ENCODE results near the gene GIPR. TPM values are rescaled to one million over a fixed set of nuclear protein-coding genes. Genes with fewer than 3 reads are reported as not detected.

The GIPR gene
- total RNA-seq, 4 donors from 2014 or later = not detected

GRCh38 chr19:45713141-45713540, 45.1 kb downstream of the GIPR start:
- in situ Hi-C loops (cut with MboI; ENCODE audit: low sequenced_read_pairs in 4 of 4) (no loop called here), intact Hi-C loops (cut with DNase I; ENCODE audit: low total_unique reads) (loop anchor here (10.0 kb wide), 2 partner anchors 288 to 908 kb away; partner anchors contain the start of genes BCAM and ERCC1)
- H3K4me1 ChIP-seq = peaks cover 8 to 13% of the 10 kb centered on the region in 2 donors
- no peak overlapping the region for H3K27ac ChIP-seq
- DNase-seq (no peak), ATAC-seq (no peak)
- TF ChIP-seq POLR2A (IDR thresholded peaks at IDR 0.05) (no peak), CTCF (IDR thresholded peaks at IDR 0.05 in 4 of 5, conservative IDR thresholded peaks at IDR 0.05 in 1 of 5) (no peak)
- H3K9me3 ChIP-seq = no peaks in the 10 kb centered on the region
- H3K36me3 ChIP-seq = peaks cover 0 to 6% of the 10 kb centered on the region in 2 donors
- H3K27me3 ChIP-seq = no peaks in the 10 kb centered on the region
- H3K4me3 ChIP-seq = no peak overlapping the region

GRCh38 chr19:45715139-45715538, 47.1 kb downstream of the GIPR start:
- ATAC-seq (no peak), DNase-seq (no peak)
- Histone ChIP-seq H3K27ac (no peak overlapping the region), H3K27me3 (no peaks in the 10 kb centered on the region), H3K9me3 (no peaks in the 10 kb centered on the region), H3K36me3 (peaks cover 0 to 6% of the 10 kb centered on the region in 2 donors), H3K4me1 (peaks cover 12 to 17% of the 10 kb centered on the region in 2 donors), H3K4me3 (no peak overlapping the region)
- TF ChIP-seq POLR2A (IDR thresholded peaks at IDR 0.05) = no peak
- TF ChIP-seq CTCF (IDR thresholded peaks at IDR 0.05 in 4 of 5, conservative IDR thresholded peaks at IDR 0.05 in 1 of 5) = no peak
- in situ Hi-C loops (cut with MboI; ENCODE audit: low sequenced_read_pairs in 4 of 4) (no loop called here), intact Hi-C loops (cut with DNase I; ENCODE audit: low total_unique reads) (loop anchor here (5.0 to 10.0 kb wide), 3 partner anchors 82 to 910 kb away; partner anchors contain the start of genes BCAM and ERCC1)

DNA sequence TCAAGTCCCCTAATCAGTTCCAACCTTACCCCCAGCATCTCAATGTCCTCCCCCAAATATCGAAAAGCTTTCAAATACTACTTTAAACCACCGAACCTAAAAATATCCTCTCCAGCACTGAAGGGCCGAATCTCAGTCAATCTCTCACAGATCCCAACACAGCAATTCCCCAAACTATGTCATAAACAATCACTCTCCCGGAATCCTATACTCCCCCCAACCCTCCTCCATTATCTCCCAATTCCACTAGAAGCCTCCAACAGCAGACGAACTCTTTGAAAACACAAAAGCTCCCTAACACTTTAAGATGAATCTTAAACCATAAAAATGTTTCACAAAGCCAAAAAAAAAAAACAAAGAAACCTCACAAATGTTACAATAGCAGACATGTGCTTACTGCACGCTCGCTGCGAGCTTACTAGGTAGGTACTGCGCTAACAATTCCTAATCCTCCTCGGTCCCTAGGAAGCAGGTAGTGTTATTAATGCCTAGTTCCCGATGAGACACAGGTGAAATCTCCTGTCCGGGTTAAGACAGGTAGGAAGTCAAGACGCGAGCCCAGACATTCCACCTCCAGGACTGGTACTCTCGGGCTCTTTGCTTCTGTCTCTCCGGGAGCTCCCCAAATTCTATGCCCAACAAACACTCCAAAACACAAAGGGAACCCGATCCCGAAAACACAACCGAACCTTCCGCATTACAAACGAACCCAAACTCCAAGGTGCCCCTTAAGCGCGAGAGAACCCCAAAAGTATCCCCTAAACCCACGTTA, 48.5 kb downstream of the GIPR start:
- H3K4me1 ChIP-seq = peaks cover 12 to 17% of the 10 kb centered on the region in 2 donors
- DNase-seq = peak in 1 of 2 donors; percentile 31
- peak overlapping the region; percentile 74 to 82 (median 76) for H3K4me3 ChIP-seq
- H3K9me3 ChIP-seq = no peaks in the 10 kb centered on the region
- no peaks in the 10 kb centered on the region for H3K27me3 ChIP-seq
- in situ Hi-C loops (cut with MboI; ENCODE audit: low sequenced_read_pairs in 4 of 4) (no loop called here), intact Hi-C loops (cut with DNase I; ENCODE audit: low total_unique reads) (loop anchor here (1.0 to 10.0 kb wide), 7 partner anchors 14 to 912 kb away; partner anchors contain the start of genes BCAM, ERCC1, FBXO46 and QPCTL)
- peak overlapping the region; percentile 88 to 95 (median 92) for H3K27ac ChIP-seq
- peak; percentile 9 to 15 for ATAC-seq
- TF ChIP-seq POLR2A (IDR thresholded peaks at IDR 0.05) (no peak), CTCF (IDR thresholded peaks at IDR 0.05 in 4 of 5, conservative IDR thresholded peaks at IDR 0.05 in 1 of 5) (no peak)
- peaks cover 0 to 5% of the 10 kb centered on the region in 2 donors for H3K36me3 ChIP-seq

DNA sequence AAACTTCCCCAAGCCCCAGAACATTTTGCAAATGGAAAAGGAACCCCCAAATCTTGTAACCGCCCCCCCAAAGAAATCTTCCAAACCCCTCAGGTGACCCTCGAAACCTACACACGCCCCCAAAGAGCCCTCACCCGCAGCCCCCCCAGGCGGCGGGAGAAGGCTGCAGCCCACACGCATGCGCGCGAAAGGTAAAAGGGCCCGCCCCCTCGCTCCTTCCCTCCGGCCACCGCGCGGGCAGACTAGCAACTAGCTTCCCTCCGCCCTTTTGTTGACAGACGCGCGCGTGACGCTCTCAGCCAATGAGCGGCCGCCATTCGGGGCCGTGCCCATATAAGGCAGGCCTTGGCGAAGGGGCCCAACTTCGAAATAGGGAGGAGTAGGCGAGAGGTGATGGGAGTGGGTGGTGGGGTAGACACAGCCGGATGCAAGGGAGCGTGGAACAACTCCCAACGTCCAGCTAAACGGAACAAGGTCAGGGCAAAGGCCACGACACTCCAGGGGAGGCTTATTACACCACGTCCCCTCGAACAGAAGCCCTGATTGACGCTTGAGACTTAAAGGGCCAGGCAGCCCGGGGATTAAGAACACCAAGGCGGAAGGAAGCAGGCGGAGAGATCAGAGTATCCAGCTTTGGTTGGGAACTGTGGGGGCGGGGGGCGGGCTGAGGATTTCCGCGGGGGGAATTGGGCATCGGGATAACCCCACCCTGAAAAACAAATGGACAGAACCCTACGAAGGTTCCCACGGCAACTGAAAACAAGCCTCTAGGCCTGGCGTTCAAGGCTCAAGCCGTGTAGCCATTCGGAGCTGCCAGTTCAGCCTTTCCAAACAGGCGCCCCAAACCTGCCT, 49.3 kb downstream of the GIPR start:
- Histone ChIP-seq H3K4me1 (peaks cover 12 to 17% of the 10 kb centered on the region in 2 donors), H3K27ac (peak overlapping the region; percentile 88 to 95 (median 92)), H3K27me3 (no peaks in the 10 kb centered on the region), H3K9me3 (no peaks in the 10 kb centered on the region), H3K4me3 (peak overlapping the region; percentile 74 to 82 (median 76)), H3K36me3 (no peaks in the 10 kb centered on the region)
- in situ Hi-C loops (cut with MboI; ENCODE audit: low sequenced_read_pairs in 4 of 4) (no loop called here), intact Hi-C loops (cut with DNase I; ENCODE audit: low total_unique reads) (loop anchor here (1.0 to 10.0 kb wide), 7 partner anchors 13 to 913 kb away; partner anchors contain the start of genes BCAM, ERCC1, FBXO46 and QPCTL)
- TF ChIP-seq CTCF (IDR thresholded peaks at IDR 0.05 in 4 of 5, conservative IDR thresholded peaks at IDR 0.05 in 1 of 5) (peak in 3 of 5 experiments; percentile 26 to 42 (median 37)), POLR2A (IDR thresholded peaks at IDR 0.05) (peak; percentile 55 to 75)
- DNase-seq = peak; percentile 99 to 100
- ATAC-seq = peak; percentile 96 to 98

Measured in gastrocnemius medialis (tissue), 4 donors.